Peyer's patch (tissue), 4 donors: Measurements from ENCODE around the gene F2.

Source experiments
- POLR2A ChIP-seq, 2 donors: fragments of 450-650 bp; IDR thresholded peaks; one replicate each; pipeline ENCODE4 v1.5.1; 2017; ENCODE audit warnings: antibody characterized with exemption in 2 of 2, mild to moderate bottlenecking in 2 of 2, moderate library complexity in 2 of 2
- TF ChIP-seq, protein P1 (sequence below), 6 experiments: fragments of 450-650 bp in 4 of 6; fragments of 200-600 bp in 2 of 6; sonication (generic) in 1 of 6; IDR thresholded peaks; one replicate each; pipeline ENCODE4 v1.5.1; 2017 to 2019; ENCODE audit warnings: antibody characterized with exemption in 6 of 6, mild to moderate bottlenecking in 3 of 6, moderate library complexity in 1 of 6

DNA sequence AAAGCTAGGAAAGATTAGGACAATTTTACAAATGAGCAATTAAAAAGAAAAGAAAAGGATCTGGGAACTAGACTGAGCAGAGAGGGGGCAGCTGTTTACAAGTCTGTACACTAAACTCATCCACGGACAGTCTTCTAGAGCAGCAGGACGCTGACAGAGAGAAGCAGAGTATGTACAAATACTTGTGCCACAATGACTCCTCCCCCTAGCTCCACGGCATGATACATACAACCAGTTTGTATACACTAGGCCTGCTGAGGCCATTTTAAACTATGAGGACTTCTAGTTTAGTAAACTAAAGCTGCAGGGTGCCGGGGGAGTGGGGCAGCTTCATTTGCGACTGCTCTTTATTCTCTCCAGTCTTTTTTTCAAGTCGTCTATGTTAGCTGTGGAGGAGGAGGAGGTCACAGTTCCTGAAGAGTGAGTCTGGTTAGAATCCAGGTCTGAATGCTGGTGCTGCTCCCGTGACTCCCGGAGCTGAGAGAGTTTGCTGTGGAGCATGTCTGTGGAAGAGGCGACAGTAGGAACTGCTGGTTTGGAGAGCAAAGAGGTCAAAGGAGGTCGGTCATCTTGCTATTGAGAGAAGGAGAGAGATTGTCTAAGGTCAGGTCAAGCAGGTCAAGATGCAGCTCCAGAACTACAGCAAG, 24.8 kb downstream of the F2 start:
- TF ChIP-seq, protein P1, sequence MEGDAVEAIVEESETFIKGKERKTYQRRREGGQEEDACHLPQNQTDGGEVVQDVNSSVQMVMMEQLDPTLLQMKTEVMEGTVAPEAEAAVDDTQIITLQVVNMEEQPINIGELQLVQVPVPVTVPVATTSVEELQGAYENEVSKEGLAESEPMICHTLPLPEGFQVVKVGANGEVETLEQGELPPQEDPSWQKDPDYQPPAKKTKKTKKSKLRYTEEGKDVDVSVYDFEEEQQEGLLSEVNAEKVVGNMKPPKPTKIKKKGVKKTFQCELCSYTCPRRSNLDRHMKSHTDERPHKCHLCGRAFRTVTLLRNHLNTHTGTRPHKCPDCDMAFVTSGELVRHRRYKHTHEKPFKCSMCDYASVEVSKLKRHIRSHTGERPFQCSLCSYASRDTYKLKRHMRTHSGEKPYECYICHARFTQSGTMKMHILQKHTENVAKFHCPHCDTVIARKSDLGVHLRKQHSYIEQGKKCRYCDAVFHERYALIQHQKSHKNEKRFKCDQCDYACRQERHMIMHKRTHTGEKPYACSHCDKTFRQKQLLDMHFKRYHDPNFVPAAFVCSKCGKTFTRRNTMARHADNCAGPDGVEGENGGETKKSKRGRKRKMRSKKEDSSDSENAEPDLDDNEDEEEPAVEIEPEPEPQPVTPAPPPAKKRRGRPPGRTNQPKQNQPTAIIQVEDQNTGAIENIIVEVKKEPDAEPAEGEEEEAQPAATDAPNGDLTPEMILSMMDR (IDR thresholded peaks at IDR 0.05) = no peak
- TF ChIP-seq POLR2A (IDR thresholded peaks at IDR 0.05) = no peak
